Peyer's patch (tissue), 4 donors: ENCODE results near the gene SERINC2.

ENCODE experiments used
- CTCF ChIP-seq, 6 experiments: fragments of 450-650 bp in 4 of 6; fragments of 200-600 bp in 2 of 6; sonication (generic) in 1 of 6; IDR thresholded peaks; one replicate each; pipeline ENCODE4 v1.5.1; 2017 to 2019; ENCODE audit warnings: antibody characterized with exemption in 6 of 6, mild to moderate bottlenecking in 3 of 6, moderate library complexity in 1 of 6
- POLR2A ChIP-seq, 2 donors: fragments of 450-650 bp; IDR thresholded peaks; one replicate each; pipeline ENCODE4 v1.5.1; 2017; ENCODE audit warnings: antibody characterized with exemption in 2 of 2, mild to moderate bottlenecking in 2 of 2, moderate library complexity in 2 of 2

- TF ChIP-seq POLR2A (IDR thresholded peaks at IDR 0.05), result no peak
- no peak for TF ChIP-seq CTCF (IDR thresholded peaks at IDR 0.05)
Observed at GRCh38 chr1:31434979-31435378, 22.0 kb downstream of the SERINC2 start.
